Right lung (tissue), 5 donors: ENCODE measurements around the gene PPP4C. TPM values are rescaled to one million over a fixed set of nuclear protein-coding genes. Genes with fewer than 3 reads are reported as not detected.

Experiments
- DNase-seq, 2 donors: peaks; one replicate each; pipeline ENCODE4 v3.0.0-alpha.2; 2013
- polyA plus RNA-seq, 5 donors: library from polyadenylated mRNA; unstranded; fragments of 120-200 nt; gene quantifications; one replicate each; pipeline versions ENCODE4 v1.2.1 to v1.2.3, GENCODE V29; 2013; ENCODE audit warnings: inconsistent platforms in 1 of 5, low replicate concordance in 1 of 5; ENCODE audit not compliant: insufficient read length in 5 of 5, insufficient read depth in 1 of 5

PPP4C gene
- polyA plus RNA-seq, 5 donors, result 60.9 to 90.8 (median 68.7) TPM

DNA sequence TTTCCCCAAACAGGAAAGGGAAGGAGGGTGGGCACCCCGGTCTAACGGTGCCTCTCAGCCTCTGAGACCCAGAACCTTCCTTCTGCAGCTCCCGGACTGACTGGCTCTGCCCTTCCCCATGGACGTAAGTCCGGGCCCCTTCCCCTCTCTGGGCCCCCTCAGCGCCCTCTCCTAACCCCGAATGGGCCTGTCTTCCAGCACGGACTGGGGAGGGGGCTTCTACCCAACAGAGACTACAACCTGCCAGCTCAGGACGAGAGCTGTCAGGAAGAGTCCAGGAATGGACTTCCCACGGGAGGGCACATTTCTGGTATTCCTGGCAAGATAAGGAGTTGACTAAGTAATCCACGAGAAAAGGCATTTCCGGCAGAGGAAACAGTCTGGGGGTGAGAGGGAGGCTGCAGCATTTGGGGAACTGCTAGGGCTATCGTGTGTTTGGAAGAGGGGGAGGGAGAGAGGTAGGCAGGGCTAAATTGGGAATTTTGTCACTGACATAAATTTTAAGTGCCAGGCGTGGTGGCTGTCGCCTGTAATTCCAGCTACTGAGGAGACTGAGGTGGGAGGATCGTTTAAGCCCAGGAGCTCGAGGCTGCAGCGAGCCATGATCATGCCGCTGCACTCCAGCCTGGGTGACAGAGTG is 22.3 kb upstream of the PPP4C start:
- DNase-seq, result peak; percentile 23 to 25

DNA sequence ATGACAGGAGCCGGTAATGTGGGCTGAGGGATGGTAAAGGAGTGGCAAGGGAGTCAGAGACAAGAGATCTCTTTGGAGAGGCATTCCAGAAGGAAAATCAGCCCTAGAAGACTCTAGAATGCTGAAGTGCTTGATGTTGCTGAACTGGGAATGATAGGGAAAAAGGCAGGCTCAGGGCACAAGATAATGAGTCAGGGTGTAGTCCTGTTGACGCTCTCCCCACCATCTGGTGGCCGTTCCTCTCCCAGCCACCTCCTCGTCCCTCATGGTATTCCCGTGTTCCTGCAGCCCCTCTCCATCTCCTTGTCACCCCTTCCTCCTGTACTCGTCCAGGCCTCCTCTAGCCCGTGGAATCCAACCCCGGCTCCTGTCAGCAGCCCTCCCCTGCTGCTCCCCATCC is 21.3 kb upstream of the PPP4C start:
- no peak for DNase-seq

DNA sequence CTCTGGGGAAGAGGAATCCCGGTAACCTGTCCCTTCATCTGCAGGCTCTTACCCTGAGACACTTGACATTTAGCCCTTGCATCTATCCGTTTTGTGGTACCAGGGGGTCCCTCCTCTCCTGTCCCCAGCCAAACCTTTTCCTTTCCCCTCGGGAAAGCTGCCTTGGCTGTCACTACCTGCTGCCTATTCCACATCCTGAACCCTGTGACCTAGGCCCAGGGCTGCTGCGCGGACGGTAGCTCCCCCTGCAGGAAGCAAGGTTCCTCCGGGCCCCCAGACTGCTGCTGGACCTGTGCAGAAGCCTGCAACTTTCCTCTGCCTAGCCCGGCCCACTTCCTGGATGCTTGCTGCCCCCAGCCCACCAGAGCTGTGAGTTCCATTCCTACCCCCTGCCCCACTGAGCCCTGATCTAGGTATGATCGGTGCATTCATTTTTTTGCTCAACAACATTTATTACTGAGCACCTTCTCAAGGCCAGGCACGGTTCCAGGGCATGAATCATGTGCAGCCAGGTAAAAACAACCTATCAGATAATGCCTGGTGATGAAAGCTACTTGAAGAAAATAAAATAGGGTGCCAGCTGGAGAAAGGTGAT is 20.7 kb upstream of the PPP4C start:
- DNase-seq, result no peak

DNA sequence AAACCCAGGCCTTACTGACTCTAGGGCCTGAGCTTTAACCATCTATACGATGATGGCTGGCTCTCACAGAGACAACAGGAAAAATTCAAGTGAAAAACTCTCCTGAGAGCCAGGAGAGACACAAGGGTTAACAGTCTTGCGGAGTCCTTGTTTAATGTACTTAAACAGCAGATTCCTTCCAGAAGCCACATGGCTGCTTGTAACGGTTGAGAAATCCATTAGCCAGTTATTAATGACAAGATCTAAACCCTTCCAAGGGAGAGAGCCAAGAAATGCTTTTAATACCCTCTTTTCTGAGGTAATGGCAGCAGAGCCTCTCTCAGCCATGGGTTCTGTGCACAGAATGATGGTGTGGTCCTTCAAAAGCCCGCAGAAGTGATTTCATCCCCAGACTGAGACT is 15.4 kb upstream of the PPP4C start:
- peak in 1 of 2 donors; percentile 31 for DNase-seq

DNA sequence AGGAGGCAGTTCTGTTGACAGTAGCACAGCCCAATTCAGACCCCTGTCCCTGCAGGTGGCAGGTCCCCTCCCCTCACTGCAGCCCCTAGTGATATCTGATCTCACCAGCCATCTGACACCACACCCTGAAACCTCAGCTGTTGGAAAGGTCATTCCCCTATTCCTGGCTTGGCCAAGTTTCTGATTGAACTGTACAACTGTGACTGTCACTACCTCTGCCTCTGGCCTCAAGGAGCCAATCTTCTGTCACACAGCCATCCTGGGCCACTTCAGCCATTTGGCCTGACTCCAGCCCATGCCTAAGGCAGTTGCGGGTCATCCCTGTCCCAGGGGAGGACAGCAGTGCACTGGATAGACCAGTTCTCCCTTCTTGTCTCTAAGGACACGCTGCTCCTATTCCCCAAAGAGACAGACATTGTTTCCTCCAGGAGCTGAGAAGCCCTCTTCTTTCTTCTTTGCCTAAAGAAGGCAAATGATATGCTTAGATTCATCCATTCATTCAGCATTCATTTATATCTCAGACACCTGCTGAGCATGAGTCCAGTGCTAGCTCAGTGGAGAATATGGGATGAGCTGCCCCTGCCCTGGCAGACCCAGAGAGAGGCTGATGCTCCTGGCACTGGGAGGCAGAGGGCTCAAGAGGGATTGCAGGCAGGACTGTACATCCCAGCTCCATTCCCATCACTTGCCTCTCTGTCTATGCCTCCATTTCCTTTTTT is 14.8 kb upstream of the PPP4C start:
- DNase-seq, result no peak

DNA sequence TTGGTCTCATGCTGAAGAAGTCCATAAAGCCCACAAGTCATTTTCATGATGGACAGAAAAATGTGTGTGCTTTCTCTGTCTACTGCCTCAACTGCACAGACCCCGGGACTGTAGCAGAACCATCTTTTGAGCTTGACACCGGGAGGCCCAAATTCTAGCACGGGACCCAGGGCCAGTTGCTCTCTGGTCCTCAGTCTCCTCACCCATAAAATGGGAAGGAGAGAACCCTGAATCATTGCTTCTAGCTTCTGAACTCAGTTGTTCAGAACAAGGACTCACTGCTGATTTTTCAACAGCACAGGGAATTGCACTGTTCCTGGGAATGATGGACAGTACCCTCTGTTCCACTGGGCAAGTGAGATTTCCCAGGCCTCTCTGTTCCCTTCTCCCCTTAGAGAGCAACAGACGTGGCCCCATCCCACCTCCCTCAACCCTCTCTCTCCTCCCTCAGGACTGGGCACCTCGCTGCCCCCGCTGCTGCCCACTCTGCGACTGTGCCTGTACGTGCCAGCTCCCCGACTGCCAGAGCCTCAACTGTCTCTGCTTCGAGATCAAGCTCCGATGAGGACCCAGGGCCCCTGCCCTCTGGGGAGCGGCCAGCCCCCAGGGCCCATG is 12.4 kb upstream of the PPP4C start:
- no peak for DNase-seq

DNA sequence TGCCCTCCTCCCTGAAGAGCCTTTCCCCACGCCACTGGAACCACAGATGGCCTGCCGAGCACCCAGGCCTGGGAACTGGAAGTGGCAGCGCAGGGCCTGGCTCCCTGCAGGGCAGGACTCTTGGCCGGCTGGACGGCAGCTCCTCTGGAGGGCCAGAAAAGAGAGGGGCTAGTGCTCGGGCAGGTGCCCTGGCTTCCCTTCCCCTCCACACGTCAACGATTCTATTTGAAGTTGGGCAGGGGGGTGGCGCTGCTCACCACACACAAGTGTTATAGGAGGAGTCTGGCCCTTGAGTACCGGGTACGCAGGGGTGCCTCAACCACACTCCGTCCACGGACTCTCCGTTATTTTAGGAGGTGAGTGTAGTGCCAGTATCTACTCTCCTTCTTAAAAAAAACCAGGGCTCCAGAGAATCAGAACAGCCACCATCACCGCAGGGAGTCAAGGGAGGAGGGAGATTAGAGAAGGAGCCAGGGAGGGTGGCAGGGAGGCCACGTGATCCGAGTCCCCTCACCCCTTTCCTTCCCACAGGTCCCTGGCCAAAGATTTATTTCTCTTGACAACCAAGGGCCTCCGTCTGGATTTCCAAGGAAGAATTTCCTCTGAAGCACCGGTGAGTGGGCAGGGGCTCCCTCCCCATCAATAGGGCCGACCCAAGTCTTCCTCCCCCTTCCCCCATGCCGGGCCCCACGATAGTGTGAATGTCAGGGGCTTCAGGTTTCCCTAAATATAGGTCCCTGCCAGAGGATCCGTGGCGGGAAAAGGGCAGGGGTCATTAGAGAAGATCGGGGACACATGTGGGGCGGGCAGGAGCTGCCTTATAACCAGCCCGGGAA is 11.7 kb upstream of the PPP4C start:
- peak; percentile 52 to 64 for DNase-seq

DNA sequence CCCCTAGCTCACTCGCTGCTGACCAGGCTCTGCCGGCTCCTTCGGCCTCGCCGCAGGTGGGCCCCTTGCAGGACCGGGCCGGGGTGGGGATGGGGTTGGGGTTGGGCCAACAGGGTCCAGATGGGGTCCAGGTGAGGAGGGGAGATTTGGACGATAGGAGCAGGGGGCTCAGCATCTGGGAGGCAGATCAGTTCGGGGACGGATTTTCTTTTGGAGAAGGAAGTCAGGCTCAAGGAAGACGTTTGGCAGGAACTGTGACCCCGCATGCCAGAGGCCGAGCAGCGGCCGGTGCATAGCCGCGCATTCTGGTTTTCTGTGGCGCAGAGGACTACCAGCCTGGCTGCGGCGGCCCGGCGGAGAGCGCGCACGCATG is 11.1 kb upstream of the PPP4C start:
- DNase-seq, result no peak

DNA sequence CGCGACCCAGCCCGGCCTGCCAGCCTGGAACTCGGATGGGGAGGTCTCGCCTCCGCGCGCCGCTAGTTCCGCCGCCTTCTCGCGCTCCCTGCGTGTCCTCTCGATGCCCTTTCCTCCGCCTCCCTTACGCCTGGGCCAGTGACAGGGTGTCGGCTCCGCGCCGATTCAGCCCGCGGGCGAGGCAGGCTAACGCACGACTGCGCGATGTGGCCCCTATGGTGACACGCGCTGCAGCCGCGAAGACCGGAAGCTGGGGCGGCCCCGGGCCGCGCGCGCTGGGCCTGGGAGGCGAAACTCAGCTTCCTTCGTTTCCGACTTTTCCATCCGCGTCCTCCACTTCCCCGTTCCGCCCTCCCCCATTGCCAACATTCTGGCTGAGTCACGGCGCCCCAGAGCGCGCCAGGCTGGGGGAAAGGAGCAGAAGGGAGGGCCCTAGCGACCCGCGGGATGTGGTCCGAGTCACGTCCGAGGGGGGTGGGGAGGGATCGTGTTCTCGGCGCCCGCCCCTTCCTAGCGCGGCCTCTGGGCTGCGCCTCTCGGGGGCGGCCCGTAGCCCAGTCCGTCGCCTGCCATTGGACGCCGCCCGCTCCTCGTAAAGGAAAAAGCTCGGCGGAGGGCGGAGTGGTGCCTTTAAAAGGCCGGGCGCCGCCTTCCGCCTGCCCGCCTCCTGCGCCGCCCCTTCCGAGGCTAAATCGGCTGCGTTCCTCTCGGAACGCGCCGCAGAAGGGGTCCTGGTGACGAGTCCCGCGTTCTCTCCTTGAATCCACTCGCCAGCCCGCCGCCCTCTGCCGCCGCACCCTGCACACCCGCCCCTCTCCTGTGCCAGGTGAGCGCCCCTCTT is 10.5 kb upstream of the PPP4C start, which contains the start of gene ALDOA:
TSS of gene ALDOA (plus strand) at position 659 of the 841 bp plus-strand sequence. CDS start 1,138 bp downstream, outside the sequence.
- peak; percentile 99 for DNase-seq

DNA sequence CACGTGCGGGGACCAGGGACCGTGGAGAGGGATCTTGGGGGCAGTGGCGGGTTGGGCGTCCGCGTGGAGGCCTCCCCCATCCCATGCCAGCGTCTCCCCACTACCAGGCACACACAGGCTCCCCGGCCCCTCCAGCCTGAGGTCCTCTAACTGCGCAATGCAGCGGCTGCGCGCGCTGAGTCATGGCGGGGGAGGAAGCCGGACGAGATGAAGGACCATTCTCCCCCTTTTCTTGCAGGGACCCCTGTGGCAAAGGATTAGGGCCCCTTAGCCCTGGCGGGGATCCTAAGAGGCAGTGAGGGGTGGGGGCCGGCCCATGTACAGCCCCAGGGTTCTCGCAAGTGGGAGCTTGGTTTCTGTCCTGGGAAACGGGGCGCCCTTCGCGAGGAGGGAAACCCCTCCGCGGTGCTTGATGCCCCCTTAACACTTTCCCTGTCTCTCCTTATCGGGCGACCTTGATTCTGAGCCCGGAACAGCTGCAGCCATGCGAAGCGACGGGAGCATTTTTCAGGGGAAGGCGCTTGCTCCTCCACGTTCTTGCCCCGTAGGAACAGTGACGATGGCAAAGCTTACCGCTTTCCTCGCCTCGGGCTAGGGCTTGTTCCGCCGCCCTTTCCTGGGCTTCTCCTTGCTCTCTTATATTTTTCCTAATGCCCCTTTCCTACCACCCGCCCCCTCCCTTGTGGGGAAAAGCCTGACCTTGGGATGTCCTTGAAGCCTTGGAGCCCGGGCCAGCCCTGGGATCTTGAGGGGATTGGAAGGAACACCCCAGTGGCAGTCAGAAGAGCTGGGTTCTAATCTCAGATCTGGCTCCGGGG is 9.6 kb upstream of the PPP4C start:
- DNase-seq, result no peak

DNA sequence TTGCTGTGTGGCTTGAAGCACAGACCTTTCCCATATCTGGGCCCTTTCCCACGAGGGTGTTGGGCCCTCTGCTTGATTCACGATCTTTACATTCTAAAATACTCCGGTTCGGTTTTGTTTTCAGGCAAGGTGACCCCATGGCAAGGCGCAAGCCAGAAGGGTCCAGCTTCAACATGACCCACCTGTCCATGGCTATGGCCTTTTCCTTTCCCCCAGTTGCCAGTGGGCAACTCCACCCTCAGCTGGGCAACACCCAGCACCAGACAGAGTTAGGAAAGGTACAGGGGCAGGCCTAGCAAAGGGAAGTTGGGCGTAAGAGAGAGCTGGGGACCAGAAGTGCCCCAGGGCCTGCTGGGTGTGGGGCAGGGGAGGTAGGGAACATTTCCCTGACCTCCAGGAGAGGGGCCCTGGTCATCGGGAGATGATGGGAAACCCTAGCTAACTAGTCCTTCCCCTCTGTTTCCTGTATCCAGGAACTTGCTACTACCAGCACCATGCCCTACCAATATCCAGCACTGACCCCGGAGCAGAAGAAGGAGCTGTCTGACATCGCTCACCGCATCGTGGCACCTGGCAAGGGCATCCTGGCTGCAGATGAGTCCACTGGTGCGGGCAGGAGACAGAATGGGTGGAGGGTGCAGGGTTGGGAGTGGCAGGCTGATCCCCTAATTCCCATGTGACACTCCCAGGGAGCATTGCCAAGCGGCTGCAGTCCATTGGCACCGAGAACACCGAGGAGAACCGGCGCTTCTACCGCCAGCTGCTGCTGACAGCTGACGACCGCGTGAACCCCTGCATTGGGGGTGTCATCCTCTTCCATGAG is 8.8 kb upstream of the PPP4C start:
- no peak for DNase-seq

DNA sequence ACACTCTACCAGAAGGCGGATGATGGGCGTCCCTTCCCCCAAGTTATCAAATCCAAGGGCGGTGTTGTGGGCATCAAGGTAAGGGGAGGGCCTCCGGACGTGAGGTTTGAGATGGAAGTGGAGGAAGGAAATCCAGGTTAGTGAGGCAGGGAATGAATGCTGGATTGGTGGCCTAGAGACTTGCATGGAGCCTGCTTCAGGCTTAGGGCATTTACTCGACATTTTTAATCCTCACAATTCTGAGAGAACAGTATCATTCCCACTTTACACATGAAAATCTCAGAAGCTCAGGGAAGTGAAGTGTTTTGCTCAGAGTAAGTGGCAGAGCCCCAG is 8.2 kb upstream of the PPP4C start:
- DNase-seq, result no peak

DNA sequence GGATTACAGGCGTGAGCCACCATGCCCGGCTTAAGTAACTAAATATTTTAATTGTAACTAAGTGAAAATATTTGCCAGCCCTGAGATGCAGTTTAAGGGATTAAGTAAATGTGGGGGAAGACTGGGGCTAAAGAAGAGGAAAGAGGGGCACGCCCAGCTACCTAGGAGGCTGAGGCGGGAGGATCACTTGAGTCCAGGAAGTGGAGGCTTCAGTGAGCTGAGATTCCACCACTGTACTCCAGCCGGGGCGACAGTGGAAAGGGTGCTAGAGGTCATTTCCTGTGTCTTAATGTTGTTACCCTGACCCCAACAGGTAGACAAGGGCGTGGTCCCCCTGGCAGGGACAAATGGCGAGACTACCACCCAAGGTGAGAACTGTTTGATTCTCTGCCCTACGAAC is 7.5 kb upstream of the PPP4C start:
- no peak for DNase-seq

DNA sequence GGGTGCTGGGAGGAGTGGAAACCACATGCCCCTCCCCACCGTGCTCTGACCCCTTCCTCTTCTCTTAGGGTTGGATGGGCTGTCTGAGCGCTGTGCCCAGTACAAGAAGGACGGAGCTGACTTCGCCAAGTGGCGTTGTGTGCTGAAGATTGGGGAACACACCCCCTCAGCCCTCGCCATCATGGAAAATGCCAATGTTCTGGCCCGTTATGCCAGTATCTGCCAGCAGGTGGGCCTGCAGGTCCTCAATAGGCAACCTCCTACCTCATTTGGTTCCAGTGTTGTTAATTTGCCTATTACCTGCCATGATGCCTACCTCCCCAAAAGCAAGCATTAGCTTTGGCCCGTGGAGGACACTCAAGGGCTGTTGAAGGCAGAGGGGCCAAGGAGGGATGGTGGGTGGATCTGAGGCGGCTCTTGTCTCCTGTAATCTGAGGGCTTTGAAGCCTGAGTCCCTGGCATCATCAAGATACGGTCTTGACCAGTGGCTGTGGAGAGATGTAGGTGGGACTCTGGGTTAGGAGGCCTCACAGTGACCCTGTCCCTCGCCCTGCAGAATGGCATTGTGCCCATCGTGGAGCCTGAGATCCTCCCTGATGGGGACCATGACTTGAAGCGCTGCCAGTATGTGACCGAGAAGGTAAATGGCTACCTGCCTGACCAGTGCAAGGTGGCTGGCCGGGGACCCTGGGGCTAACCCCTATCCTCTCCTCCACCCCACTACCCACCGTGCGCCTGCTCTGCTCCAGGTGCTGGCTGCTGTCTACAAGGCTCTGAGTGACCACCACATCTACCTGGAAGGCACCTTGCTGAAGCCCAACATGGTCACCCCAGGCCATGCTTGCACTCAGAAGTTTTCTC is 6.8 kb upstream of the PPP4C start:
- no peak for DNase-seq

DNA sequence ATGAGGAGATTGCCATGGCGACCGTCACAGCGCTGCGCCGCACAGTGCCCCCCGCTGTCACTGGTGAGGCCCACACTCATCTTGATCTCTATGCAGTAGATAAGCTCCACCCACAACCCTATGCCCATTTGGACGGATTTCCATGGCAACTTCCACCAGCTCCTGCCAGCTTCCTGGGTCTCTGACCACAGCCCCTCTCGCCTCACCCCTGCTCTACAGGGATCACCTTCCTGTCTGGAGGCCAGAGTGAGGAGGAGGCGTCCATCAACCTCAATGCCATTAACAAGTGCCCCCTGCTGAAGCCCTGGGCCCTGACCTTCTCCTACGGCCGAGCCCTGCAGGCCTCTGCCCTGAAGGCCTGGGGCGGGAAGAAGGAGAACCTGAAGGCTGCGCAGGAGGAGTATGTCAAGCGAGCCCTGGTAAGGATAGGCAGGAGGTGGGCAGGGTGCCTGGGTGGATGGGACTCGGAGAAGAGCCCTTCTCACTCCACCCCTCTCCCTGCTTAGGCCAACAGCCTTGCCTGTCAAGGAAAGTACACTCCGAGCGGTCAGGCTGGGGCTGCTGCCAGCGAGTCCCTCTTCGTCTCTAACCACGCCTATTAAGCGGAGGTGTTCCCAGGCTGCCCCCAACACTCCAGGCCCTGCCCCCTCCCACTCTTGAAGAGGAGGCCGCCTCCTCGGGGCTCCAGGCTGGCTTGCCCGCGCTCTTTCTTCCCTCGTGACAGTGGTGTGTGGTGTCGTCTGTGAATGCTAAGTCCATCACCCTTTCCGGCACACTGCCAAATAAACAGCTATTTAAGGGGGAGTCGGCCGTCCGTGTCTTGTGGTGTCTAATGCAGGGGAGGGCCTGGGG is 6.0 kb upstream of the PPP4C start:
- no peak for DNase-seq

DNA sequence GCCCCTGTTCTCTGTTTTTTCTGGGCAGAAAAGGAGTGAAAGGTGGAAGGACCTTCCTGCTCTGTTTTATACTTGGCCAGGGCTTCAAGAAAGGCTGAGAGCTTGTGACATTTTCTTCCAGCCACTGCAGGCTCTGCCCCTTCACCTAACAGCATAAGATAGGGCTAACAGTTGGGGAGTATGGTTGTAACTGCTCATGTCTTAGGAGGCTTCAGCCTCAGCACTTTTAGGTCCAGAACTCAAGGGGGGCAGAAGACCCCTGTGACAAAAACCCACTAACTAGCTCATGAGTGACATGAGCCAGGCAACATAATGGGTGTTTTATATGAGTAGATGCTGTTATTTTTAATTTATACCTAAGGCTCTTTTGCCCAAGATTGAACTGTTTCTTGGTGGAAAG is 5.3 kb upstream of the PPP4C start:
- no peak for DNase-seq

DNA sequence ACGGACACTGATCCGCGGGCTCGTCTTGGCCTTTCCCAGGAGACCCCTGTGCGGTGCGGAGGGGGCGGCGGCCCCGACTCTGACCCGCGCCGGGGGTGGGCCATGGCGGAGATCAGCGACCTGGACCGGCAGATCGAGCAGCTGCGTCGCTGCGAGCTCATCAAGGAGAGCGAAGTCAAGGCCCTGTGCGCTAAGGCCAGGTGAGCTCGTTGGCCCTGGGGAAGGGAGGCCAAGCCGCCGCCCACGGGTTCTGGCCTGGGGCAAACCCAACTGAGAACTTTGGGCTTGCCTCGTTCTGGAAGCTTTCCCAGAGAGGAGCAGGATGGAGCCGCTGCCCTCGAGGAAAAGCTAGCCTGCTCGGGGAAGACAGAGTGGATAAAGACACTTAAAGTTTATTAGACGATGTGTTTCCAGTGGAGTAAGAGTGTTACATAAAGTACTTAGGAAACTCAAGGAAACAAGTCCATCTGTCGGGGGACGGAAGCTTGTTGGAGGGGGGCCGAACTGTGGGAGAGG is 540 bp downstream of the PPP4C start:
- no peak for DNase-seq
